ENCODE data around the gene CALY.

CALY gene

DNA sequence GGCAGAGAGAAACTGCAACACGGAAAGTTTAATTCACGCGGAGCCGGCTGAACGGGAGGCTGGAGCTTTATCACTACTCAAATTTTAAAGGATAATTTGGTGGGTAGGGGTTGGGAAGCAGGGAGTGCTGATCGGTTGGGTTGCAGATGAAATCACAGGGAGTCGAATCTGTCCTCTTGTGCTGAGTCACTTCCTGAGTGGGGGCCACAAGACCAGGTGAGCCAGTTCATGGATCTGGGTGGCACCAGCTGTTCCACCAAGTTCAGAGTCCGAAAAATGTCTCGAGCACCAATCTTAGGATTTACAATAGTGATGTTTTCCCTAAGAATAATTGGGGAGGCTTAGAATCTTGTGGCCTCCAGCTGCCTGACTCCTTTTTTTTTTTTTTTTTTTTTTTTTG, 6.9 kb upstream of the CALY start:
- H4K20me1 ChIP-seq (ENCODE audit: low read depth, low read length) = no peaks in the 10 kb centered on the region
- H3F3A ChIP-seq (ENCODE audit: insufficient read depth) = no peaks in the 10 kb centered on the region
- H3K27me3 ChIP-seq (ENCODE audit: low read length) = no peaks in the 10 kb centered on the region
- no peaks in the 10 kb centered on the region for H3K9me2 ChIP-seq (replicated peaks; ENCODE audit: insufficient read depth, low read length)
- H3K9me3 ChIP-seq (ENCODE audit: insufficient read depth, low read length) = no peaks in the 10 kb centered on the region
- no peak overlapping the region for H3K9ac ChIP-seq (ENCODE audit: low read length)
- H3K4me3 ChIP-seq (ENCODE audit: insufficient read depth, low read length, poor library complexity, severe bottlenecking) = no peak overlapping the region
- no peak for TF ChIP-seq EZH2phosphoT487 (conservative IDR thresholded peaks at IDR 0.05; ENCODE audit: low read length)
- TF ChIP-seq, protein P1, sequence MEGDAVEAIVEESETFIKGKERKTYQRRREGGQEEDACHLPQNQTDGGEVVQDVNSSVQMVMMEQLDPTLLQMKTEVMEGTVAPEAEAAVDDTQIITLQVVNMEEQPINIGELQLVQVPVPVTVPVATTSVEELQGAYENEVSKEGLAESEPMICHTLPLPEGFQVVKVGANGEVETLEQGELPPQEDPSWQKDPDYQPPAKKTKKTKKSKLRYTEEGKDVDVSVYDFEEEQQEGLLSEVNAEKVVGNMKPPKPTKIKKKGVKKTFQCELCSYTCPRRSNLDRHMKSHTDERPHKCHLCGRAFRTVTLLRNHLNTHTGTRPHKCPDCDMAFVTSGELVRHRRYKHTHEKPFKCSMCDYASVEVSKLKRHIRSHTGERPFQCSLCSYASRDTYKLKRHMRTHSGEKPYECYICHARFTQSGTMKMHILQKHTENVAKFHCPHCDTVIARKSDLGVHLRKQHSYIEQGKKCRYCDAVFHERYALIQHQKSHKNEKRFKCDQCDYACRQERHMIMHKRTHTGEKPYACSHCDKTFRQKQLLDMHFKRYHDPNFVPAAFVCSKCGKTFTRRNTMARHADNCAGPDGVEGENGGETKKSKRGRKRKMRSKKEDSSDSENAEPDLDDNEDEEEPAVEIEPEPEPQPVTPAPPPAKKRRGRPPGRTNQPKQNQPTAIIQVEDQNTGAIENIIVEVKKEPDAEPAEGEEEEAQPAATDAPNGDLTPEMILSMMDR (IDR thresholded peaks at IDR 0.05; ENCODE audit: insufficient read depth, low read length, poor library complexity, severe bottlenecking) = no peak
- no peak overlapping the region for H3K4me2 ChIP-seq (ENCODE audit: low read depth, low read length, poor library complexity, severe bottlenecking)
- H3K79me2 ChIP-seq (ENCODE audit: insufficient read depth, low read length) = no peaks in the 10 kb centered on the region
- no peaks in the 10 kb centered on the region for H3K36me3 ChIP-seq (ENCODE audit: low read length)
- no peak overlapping the region for H2AFZ ChIP-seq (ENCODE audit: low read depth, low read length, severe bottlenecking)
- H3K27ac ChIP-seq (ENCODE audit: low read depth, low read length) = no peak overlapping the region

DNA sequence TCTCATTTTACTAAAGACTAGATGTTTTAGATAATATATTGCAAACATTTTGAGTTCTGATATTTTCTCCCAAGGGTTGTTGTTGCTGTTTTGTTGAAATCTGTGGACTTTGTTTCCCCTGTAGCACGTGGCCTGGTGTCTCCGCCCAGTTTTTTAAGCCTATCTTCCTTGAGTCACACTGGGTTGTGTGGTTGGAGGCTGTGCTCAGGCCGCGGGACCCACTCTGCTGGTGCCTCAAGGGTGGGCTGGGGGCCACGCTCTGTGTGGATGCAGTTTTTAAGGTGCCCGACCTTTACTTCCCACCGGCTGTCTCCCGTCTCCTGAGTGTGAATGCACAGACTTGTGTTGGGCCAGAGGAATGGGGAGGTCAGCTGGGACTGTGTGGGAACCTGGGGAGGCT, 6.2 kb upstream of the CALY start:
- no peak overlapping the region for H2AFZ ChIP-seq (ENCODE audit: low read depth, low read length, severe bottlenecking)
- H3F3A ChIP-seq (ENCODE audit: insufficient read depth) = no peaks in the 10 kb centered on the region
- H3K36me3 ChIP-seq (ENCODE audit: low read length) = no peaks in the 10 kb centered on the region
- no peaks in the 10 kb centered on the region for H3K79me2 ChIP-seq (ENCODE audit: insufficient read depth, low read length)
- no peak overlapping the region for H3K4me3 ChIP-seq (ENCODE audit: insufficient read depth, low read length, poor library complexity, severe bottlenecking)
- no peak overlapping the region for H3K27ac ChIP-seq (ENCODE audit: low read depth, low read length)
- H3K4me2 ChIP-seq (ENCODE audit: low read depth, low read length, poor library complexity, severe bottlenecking) = no peak overlapping the region
- H3K9ac ChIP-seq (ENCODE audit: low read length) = no peak overlapping the region
- H3K27me3 ChIP-seq (ENCODE audit: low read length) = no peaks in the 10 kb centered on the region
- no peaks in the 10 kb centered on the region; the same call in 1 of the 2 replicates for H3K9me3 ChIP-seq (ENCODE audit: insufficient read depth, low read length)
- no peaks in the 10 kb centered on the region for H4K20me1 ChIP-seq (ENCODE audit: low read depth, low read length)
- H3K9me2 ChIP-seq (replicated peaks; ENCODE audit: insufficient read depth, low read length) = no peaks in the 10 kb centered on the region
- no peak for TF ChIP-seq EZH2phosphoT487 (conservative IDR thresholded peaks at IDR 0.05; ENCODE audit: low read length)
- TF ChIP-seq, protein P1 (IDR thresholded peaks at IDR 0.05; ENCODE audit: insufficient read depth, low read length, poor library complexity, severe bottlenecking) = no peak

DNA sequence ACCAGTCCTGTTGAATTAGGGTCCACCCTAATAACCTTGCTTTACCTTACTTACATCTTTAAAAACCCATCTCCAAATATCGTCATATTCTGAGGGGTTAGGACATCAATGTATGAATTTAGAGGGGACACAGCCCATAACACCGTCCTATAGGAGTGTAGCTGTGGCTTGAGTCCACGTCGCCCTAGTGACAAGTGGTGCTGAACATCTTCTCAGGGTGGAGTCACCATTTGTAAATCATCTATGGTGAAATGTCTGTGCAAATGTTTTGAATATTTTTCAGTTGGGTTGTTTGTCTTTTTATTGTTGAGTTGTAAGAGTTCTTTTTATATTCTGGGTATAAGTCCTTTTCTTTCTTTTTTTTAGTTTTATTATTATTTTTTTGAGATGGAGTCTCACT, 5.3 kb upstream of the CALY start:
- H3K9me3 ChIP-seq (ENCODE audit: insufficient read depth, low read length) = no peaks in the 10 kb centered on the region; the same call in 1 of the 2 replicates
- H3K4me2 ChIP-seq (ENCODE audit: low read depth, low read length, poor library complexity, severe bottlenecking) = no peak overlapping the region
- no peaks in the 10 kb centered on the region for H3K9me2 ChIP-seq (replicated peaks; ENCODE audit: insufficient read depth, low read length)
- H4K20me1 ChIP-seq (ENCODE audit: low read depth, low read length) = no peaks in the 10 kb centered on the region
- H3K27ac ChIP-seq (ENCODE audit: low read depth, low read length) = no peak overlapping the region
- no peaks in the 10 kb centered on the region for H3K27me3 ChIP-seq (ENCODE audit: low read length)
- H3K9ac ChIP-seq (ENCODE audit: low read length) = no peak overlapping the region
- no peaks in the 10 kb centered on the region for H3F3A ChIP-seq (ENCODE audit: insufficient read depth)
- H3K79me2 ChIP-seq (ENCODE audit: insufficient read depth, low read length) = no peaks in the 10 kb centered on the region
- TF ChIP-seq, protein P1 (IDR thresholded peaks at IDR 0.05; ENCODE audit: insufficient read depth, low read length, poor library complexity, severe bottlenecking) = no peak
- no peak overlapping the region for H3K4me3 ChIP-seq (ENCODE audit: insufficient read depth, low read length, poor library complexity, severe bottlenecking)
- H2AFZ ChIP-seq (ENCODE audit: low read depth, low read length, severe bottlenecking) = no peak overlapping the region
- H3K36me3 ChIP-seq (ENCODE audit: low read length) = no peaks in the 10 kb centered on the region
